GM18526 (cell line): ENCODE data around the gene GOLGA1.
A peak's percentile ranks its signal among the peaks of the same experiment; 100 is the strongest.

Experiments used
- POLR2A ChIP-seq: IDR thresholded peaks from 3 replicates; pipeline ENCODE4 v1.6.1; 2011; ENCODE audit not compliant: insufficient read length; ENCODE audit errors: extremely low read depth

Gene GOLGA1

GRCh38 chr9:124878021-124878420 is 62.9 kb downstream of the GOLGA1 start:
- no peak for TF ChIP-seq POLR2A

GRCh38 chr9:124877021-124877782 is 63.7 kb downstream of the GOLGA1 start:
- TF ChIP-seq POLR2A = no peak

GRCh38 chr9:124875501-124875900 is 65.4 kb downstream of the GOLGA1 start:
- no peak for TF ChIP-seq POLR2A

- TF ChIP-seq POLR2A = no peak
Measured at GRCh38 chr9:124873664-124874063, 67.2 kb downstream of the GOLGA1 start.

GRCh38 chr9:124871156-124871561 is 69.7 kb downstream of the GOLGA1 start:
- peak; percentile 12 for TF ChIP-seq POLR2A

GRCh38 chr9:124870723-124871122 is 70.2 kb downstream of the GOLGA1 start:
- no peak for TF ChIP-seq POLR2A

GRCh38 chr9:124869986-124870560 is 70.8 kb downstream of the GOLGA1 start:
- TF ChIP-seq POLR2A = peak; percentile 48

GRCh38 chr9:124869466-124869985 is 71.4 kb downstream of the GOLGA1 start:
- TF ChIP-seq POLR2A = no peak

- peak; percentile 94 for TF ChIP-seq POLR2A
Measured at GRCh38 chr9:124868511-124869465, 72.1 kb downstream of the GOLGA1 start.

GRCh38 chr9:124863371-124863871 is 77.5 kb downstream of the GOLGA1 start:
- TF ChIP-seq POLR2A = no peak

GRCh38 chr9:124861342-124862229 is 79.3 kb downstream of the GOLGA1 start, which contains the start of the genes ARPC5L and RPL35:
Gene ARPC5L (plus strand): TSS chr9:124862130. CDS start chr9:124869291, 7,161 bp downstream.
Gene RPL35 (minus strand): TSS chr9:124861957. CDS start chr9:124861912, 45 bp downstream.
- peak; percentile 98 for TF ChIP-seq POLR2A

- no peak for TF ChIP-seq POLR2A
Measured at GRCh38 chr9:124860582-124861341, 80.1 kb downstream of the GOLGA1 start.
